Psoas muscle (tissue), 8 donors: ENCODE results near the gene RCC2. TPM values are rescaled to one million over a fixed set of nuclear protein-coding genes. Genes with fewer than 3 reads are reported as not detected.

Experiments used
- ATAC-seq, 4 donors: fragments of 200-7000 bp; cut with Tn5 transposase; one replicate each; pipeline ENCODE4 v1.9.1; 2020; ENCODE audit warnings: moderate library complexity in 3 of 4, mild to moderate bottlenecking in 2 of 4
- DNase-seq, 2 donors: peaks; one replicate each; pipeline ENCODE4 v3.0.0-alpha.2; 2020
- H3K27ac ChIP-seq: fragments of 200-600 bp; one replicate; pipeline ENCODE4 v1.8.0; 2022
- H3K27me3 ChIP-seq, 3 donors: fragments of 200-600 bp in 1 of 3; one replicate each; pipeline versions ENCODE4 v1.6.1 to v1.8.0; 2013 to 2022; ENCODE audit warnings: low read length in 2 of 3, mild to moderate bottlenecking in 2 of 3, moderate library complexity in 1 of 3; ENCODE audit not compliant: insufficient read depth in 3 of 3
- H3K36me3 ChIP-seq, 2 donors: fragments of 200-600 bp in 1 of 2; one replicate each; pipeline versions ENCODE4 v1.6.1 to v1.8.0; 2013 to 2022; ENCODE audit warnings: low read depth in 1 of 2, mild to moderate bottlenecking in 1 of 2, moderate library complexity in 1 of 2; ENCODE audit not compliant: insufficient read depth in 1 of 2
- H3K4me1 ChIP-seq: fragments of 200-600 bp; one replicate; pipeline ENCODE4 v1.8.0; 2022
- H3K4me3 ChIP-seq: fragments of 200-600 bp; one replicate; pipeline ENCODE4 v1.8.0; 2022; ENCODE audit warnings: mild to moderate bottlenecking
- H3K9me3 ChIP-seq: fragments of 200-600 bp; one replicate; pipeline ENCODE4 v1.8.0; 2022
- WGBS, 3 donors: extraction: QIAGEN DNeasy Blood & Tissue Kit; methylation state at CpG; one replicate each; pipeline versions ENCODE4 v1.1.6 to v1.1.7; 2013; 5-methylcytosine and 5-hydroxymethylcytosine counted together
- intact Hi-C, 2 donors: fragments of 100-400 bp; cut with DNase I; formaldehyde crosslinking; loops; one replicate each; pipeline versions ENCODE4 v1.11.0 to v1.14.2; 2022
- polyA plus RNA-seq, 3 donors: library from polyadenylated mRNA; stranded (reverse); fragments of 200-250 nt; gene quantifications; one replicate each; pipeline ENCODE4 v1.2.3, GENCODE V29; 2013
- total RNA-seq, 4 donors: library from RNA; stranded (reverse); fragmentation: NEBNext Ultra II Directional in 2 of 4; extraction: Animal tissue kit (Norgen Biotek cat#: 25700) in 2 of 4; gene quantifications; one replicate each; pipeline versions ENCODE4 v1.2.1 to v1.2.4, GENCODE V29; 2021 to 2023
- TF ChIP-seq, protein P1 (sequence below): fragments of 200-600 bp; IDR thresholded peaks from one replicate; pipeline ENCODE4 v1.8.0; 2022; ENCODE audit warnings: antibody characterized with exemption
- donor health status: healthy with polysubstance abuse.
- donor health status: DM: no; HTN: no; CAD: no; lungs with moderate emphysema.
- donor health status: Bipolar disorder and iron deficiency.
- donor health status: healthy.
- donor health status: DM: yes; HTN: yes; CAD: no.
- donor health status: DM: no; HTN: no; CAD: no.
- donor health status: DM: no; HTN: no; CAD: no.
- donor health status: DM: yes; HTN: yes; CAD: no.

RCC2 gene
- total and polyA plus RNA-seq, 7 donors, result 6.8 to 18.7 (median 10.6) TPM

DNA sequence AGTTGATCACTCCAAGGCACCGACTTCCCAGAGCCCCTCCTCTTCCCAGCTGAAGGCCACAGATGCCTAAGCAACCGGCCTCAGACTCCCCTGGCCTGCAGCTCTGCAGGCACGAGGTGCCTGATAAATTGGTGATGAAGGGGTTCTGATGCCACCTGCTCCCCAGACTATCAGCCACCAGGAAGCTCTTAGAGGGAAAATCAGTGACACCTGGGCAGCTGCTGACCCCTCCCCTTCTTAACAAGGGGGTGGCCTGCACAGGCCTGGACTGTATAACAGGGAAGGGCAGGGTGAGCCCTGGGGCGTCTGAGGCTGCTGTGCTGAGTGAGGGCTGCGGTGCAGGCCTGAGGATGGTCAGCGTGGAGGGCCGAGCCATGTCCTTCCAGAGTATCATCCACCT is 67.6 kb downstream of the RCC2 start, which contains the start of gene PADI6:
PADI6 (plus strand) TSS at position 301 of the 400 bp plus-strand sequence; CDS start at position 351, 50 bp downstream.
- WGBS, 3 donors, result 52 to 57% (median 55%) methylated on average over 7 of the region's 7 CpGs
- H3K9me3 ChIP-seq, result no peaks in the 10 kb centered on the region
- no peak for DNase-seq
- TF ChIP-seq, protein P1, sequence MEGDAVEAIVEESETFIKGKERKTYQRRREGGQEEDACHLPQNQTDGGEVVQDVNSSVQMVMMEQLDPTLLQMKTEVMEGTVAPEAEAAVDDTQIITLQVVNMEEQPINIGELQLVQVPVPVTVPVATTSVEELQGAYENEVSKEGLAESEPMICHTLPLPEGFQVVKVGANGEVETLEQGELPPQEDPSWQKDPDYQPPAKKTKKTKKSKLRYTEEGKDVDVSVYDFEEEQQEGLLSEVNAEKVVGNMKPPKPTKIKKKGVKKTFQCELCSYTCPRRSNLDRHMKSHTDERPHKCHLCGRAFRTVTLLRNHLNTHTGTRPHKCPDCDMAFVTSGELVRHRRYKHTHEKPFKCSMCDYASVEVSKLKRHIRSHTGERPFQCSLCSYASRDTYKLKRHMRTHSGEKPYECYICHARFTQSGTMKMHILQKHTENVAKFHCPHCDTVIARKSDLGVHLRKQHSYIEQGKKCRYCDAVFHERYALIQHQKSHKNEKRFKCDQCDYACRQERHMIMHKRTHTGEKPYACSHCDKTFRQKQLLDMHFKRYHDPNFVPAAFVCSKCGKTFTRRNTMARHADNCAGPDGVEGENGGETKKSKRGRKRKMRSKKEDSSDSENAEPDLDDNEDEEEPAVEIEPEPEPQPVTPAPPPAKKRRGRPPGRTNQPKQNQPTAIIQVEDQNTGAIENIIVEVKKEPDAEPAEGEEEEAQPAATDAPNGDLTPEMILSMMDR, result no peak
- H3K27me3 ChIP-seq, result peaks cover 0 to 6% (median 4%) of the 10 kb centered on the region in 3 donors
- intact Hi-C loops, result no loop called here
- no peak within 1 kb of the TSS for H3K4me3 ChIP-seq
- H3K4me1 ChIP-seq, result no peaks in the 10 kb centered on the region
- no peak for ATAC-seq
- no peak within 1 kb of the TSS for H3K27ac ChIP-seq
- H3K36me3 ChIP-seq, result no peaks in the 10 kb centered on the region

DNA sequence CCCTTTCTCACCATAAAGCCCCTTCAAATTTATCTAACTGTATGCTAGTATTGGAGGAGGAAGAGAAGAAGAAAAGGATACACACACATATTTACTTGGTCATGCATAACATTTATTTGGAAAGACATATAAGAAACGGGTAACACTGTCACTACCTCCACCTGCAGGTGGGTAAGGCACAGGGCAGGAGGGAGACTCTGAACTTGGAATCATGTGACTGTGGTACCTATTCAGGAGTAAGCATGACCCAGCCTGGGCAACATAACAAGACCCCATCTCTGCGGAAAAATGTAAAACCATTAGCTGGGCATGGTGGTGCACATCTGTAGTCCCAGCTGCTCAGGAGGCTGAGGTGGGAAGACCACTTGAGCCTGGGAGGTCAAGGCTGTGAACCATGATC is 68.9 kb downstream of the RCC2 start:
- H3K36me3 ChIP-seq, result no peaks in the 10 kb centered on the region
- no peak for ATAC-seq
- peaks cover 0 to 6% (median 3%) of the 10 kb centered on the region in 3 donors for H3K27me3 ChIP-seq

DNA sequence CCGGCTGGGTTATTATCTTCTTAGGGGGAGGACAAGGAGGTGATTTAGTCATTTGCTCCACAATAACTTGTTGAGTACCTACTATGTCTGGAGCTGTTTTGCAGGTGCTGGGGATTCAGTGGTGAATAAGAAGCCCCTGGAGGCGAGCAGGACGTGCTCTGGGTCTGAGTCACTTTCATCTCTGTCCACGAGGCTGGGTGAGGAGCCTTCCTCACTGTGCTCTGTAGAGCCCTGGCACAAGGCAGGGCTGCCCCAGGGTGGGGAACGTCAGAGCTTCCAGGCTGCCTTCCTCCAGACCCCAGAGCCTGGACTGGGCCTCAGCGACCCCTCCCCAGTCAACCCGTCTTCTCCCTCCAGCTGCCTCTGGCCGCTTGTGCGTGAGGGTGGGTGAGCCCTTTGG is 70.0 kb downstream of the RCC2 start:
- no peak for ATAC-seq
- no peaks in the 10 kb centered on the region for H3K9me3 ChIP-seq
- no peaks in the 10 kb centered on the region for H3K4me1 ChIP-seq
- TF ChIP-seq, protein P1, result no peak
- H3K27ac ChIP-seq, result no peak overlapping the region
- H3K4me3 ChIP-seq, result no peak overlapping the region
- no peak for DNase-seq
- intact Hi-C loops, result no loop called here
- WGBS, 3 donors, result 56 to 64% (median 62%) methylated on average over 7 to 9 of the region's 9 CpGs
- no peaks in the 10 kb centered on the region for H3K36me3 ChIP-seq
- peaks cover 0 to 16% (median 3%) of the 10 kb centered on the region in 3 donors for H3K27me3 ChIP-seq

More for the DNA sequence above, 68.9 kb downstream of the RCC2 start:
- Histone ChIP-seq H3K4me3 (no peak overlapping the region), H3K4me1 (no peaks in the 10 kb centered on the region), H3K9me3 (no peaks in the 10 kb centered on the region), H3K27ac (no peak overlapping the region)
- intact Hi-C loops, result no loop called here
- no peak for DNase-seq
- 48 to 51% (median 48%) methylated on average over 2 of the region's 2 CpGs for WGBS, 3 donors
- TF ChIP-seq, protein P1, result no peak

DNA sequence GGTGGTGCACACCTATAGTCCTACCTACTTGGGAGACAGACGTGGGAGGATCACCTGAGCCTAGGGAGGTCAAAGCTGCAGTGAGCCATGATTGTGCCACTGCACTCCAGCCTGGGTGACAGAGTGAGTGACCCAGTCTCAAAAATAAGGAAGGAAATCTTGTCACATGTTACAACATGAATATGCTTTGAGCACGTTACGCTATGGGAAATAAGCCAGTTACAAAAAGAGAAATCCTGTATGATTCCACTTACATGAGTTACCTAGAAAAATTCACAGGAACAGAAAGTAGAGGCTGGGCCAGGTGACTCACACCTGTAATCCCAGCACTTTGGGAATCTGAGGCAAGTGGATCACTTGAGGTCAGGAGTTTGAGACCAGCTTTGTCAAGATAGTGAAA is 74.2 kb downstream of the RCC2 start:
- H3K4me1 ChIP-seq, result no peaks in the 10 kb centered on the region
- intact Hi-C loops, result no loop called here
- DNase-seq, result no peak
- ATAC-seq, result no peak
- H3K9me3 ChIP-seq, result no peaks in the 10 kb centered on the region
- H3K27me3 ChIP-seq, result peaks cover 0 to 25% (median 2%) of the 10 kb centered on the region in 3 donors
- 73 to 75% (median 74%) methylated on average over 3 of the region's 3 CpGs for WGBS, 3 donors
- TF ChIP-seq, protein P1, result no peak
- no peaks in the 10 kb centered on the region for H3K36me3 ChIP-seq
- H3K4me3 ChIP-seq, result no peak overlapping the region
- H3K27ac ChIP-seq, result no peak overlapping the region

DNA sequence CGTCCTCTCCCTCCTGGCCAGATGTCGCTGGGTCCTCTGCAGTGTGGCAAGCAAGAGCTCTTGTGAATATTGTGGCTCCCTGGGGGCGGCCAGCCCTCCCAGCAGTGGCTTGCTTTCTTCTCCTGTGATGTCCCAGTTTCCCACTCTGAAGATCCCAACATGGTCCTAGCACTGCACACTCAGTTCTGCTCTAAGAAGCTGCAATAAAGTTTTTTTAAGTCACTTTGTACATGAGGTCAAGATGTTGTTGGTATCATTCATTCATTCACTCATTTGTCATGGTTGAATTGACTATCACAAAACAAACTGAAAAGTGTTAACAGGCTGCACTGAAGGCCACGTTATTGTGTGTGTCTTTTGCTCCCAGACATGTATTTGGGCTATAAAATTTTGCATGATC is 75.7 kb downstream of the RCC2 start:
- Histone ChIP-seq H3K27ac (no peak overlapping the region), H3K4me1 (no peaks in the 10 kb centered on the region), H3K36me3 (no peaks in the 10 kb centered on the region), H3K9me3 (no peaks in the 10 kb centered on the region), H3K4me3 (no peak overlapping the region), H3K27me3 (peaks cover 0 to 24% (median 2%) of the 10 kb centered on the region in 3 donors)
- 62 to 71% (median 69%) methylated on average over 4 of the region's 4 CpGs for WGBS, 3 donors
- TF ChIP-seq, protein P1, result no peak
- intact Hi-C loops, result no loop called here
- ATAC-seq, result no peak
- no peak for DNase-seq
